Measurements from ENCODE around the gene MICALL2. TPM values are rescaled to one million over a fixed set of nuclear protein-coding genes. Genes with fewer than 3 reads are reported as not detected.

The MICALL2 gene
- polyA plus RNA-seq, 1 donor: 77.8 TPM

DNA sequence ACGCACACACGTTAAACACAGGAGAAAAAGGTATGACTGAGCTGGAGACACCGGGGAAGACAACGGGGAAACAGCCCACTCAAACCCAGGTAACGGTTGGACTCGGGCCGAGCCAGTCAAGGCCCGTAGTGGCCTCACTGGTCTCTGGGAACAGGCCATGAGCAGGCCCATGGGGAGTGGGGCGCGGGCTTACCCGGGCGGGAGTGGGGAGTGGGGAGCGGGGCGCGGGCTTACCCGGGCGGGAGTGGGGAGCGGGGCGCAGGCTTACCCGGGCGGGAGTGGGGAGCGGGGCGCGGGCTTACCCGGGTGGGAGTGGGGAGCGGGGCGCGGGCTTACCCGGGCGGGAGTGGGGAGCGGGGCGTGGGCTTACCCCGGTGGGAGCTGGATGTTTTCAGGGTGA, 33.4 kb upstream of the MICALL2 start:
- DNase-seq: no peak
- Histone ChIP-seq H3K9me3 (ENCODE audit: control insufficient read depth, low read depth, low read length) (no peaks in the 10 kb centered on the region), H3K27me3 (ENCODE audit: control insufficient read depth, insufficient read depth, low read length) (no peaks in the 10 kb centered on the region), H3K27ac (ENCODE audit: low read length) (no peak overlapping the region), H3K36me3 (ENCODE audit: control insufficient read depth, insufficient read depth, low read length) (peaks cover 88% of the 10 kb centered on the region), H3K4me3 (ENCODE audit: low read length) (no peak overlapping the region), H3K4me1 (ENCODE audit: control insufficient read depth, insufficient read depth, low read length) (no peaks in the 10 kb centered on the region)
- 100% methylated on average over 2 of the region's 33 CpGs for WGBS (ENCODE audit: insufficient coverage, low lambda C conversion rate)

DNA sequence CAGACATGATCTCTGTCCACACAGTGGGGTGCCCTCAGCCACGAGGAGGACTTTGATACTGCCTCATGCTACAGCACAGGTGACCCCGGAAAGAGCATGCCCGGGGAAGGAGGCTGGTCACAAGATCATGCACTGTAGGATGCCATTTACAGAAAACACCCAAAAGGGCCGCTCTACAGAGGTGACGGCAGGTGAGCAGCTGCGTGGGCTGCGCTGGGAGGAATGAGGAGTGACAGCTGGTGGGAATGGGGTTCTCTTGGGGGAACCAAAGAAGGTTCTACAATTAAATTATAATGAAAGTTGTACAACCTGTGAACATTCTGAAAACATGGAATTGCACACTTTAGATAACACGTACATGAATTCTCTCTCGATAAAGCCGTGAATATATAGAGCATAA, 33.0 kb upstream of the MICALL2 start:
- Histone ChIP-seq H3K9me3 (ENCODE audit: control insufficient read depth, low read depth, low read length) (no peaks in the 10 kb centered on the region), H3K4me1 (ENCODE audit: control insufficient read depth, insufficient read depth, low read length) (no peaks in the 10 kb centered on the region), H3K27me3 (ENCODE audit: control insufficient read depth, insufficient read depth, low read length) (no peaks in the 10 kb centered on the region), H3K4me3 (ENCODE audit: low read length) (no peak overlapping the region), H3K36me3 (ENCODE audit: control insufficient read depth, insufficient read depth, low read length) (peaks cover 88% of the 10 kb centered on the region), H3K27ac (ENCODE audit: low read length) (no peak overlapping the region)
- peak in 1 of 2 donors; percentile 12 for DNase-seq
- WGBS (ENCODE audit: insufficient coverage, low lambda C conversion rate): 96% methylated on average over 3 of the region's 10 CpGs

DNA sequence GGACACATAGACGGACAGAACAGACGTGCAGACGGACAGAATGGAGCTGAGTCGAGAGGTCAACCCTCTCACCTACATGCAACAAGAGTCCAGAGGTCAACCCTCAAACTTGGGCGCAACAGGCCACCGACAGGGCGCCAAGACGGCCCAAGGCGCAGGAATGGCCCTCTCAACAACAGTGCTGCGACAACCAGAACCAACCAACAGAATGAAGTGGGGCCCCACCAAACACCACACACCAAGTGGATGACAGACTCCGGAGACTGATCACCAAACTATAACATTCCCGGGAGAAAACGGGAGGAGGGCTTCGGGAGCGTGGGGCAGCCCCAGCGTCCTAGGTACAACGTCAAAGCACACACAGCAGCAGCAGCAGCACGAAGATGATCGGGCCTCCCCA, 31.6 kb upstream of the MICALL2 start:
- peaks cover 86% of the 10 kb centered on the region for H3K36me3 ChIP-seq (ENCODE audit: control insufficient read depth, insufficient read depth, low read length)
- H3K9me3 ChIP-seq (ENCODE audit: control insufficient read depth, low read depth, low read length): no peaks in the 10 kb centered on the region
- no CpG with 5 or more reads among the region's 19 CpGs for WGBS (ENCODE audit: insufficient coverage, low lambda C conversion rate)
- no peak overlapping the region for H3K27ac ChIP-seq (ENCODE audit: low read length)
- DNase-seq: no peak
- no peaks in the 10 kb centered on the region for H3K4me1 ChIP-seq (ENCODE audit: control insufficient read depth, insufficient read depth, low read length)
- H3K4me3 ChIP-seq (ENCODE audit: low read length): no peak overlapping the region
- no peaks in the 10 kb centered on the region for H3K27me3 ChIP-seq (ENCODE audit: control insufficient read depth, insufficient read depth, low read length)

DNA sequence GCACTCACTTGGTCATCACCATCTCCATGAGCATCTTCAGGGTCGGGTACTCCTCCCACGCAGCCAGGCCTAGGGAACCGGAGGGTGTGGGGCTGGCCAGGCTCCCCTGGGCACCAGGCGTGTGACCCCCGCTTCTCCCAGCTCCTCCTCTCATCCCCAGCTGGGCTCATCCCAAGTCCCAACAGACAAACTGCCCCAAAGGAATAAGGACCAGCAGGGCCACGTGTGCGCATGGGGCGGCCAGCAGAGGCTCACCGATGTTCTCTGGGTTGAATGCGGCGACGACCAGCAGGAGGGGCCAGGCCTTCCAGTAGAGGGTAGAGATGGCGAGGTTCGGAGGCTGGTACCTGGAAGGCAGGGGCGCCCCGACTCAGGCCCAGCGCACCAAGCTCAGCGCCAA, 30.1 kb upstream of the MICALL2 start:
- H3K4me3 ChIP-seq (ENCODE audit: low read length): no peak overlapping the region
- H3K9me3 ChIP-seq (ENCODE audit: control insufficient read depth, low read depth, low read length): no peaks in the 10 kb centered on the region
- no CpG with 5 or more reads among the region's 18 CpGs for WGBS (ENCODE audit: insufficient coverage, low lambda C conversion rate)
- no peak for DNase-seq
- H3K4me1 ChIP-seq (ENCODE audit: control insufficient read depth, insufficient read depth, low read length): no peaks in the 10 kb centered on the region
- no peaks in the 10 kb centered on the region for H3K27me3 ChIP-seq (ENCODE audit: control insufficient read depth, insufficient read depth, low read length)
- peaks cover 87% of the 10 kb centered on the region for H3K36me3 ChIP-seq (ENCODE audit: control insufficient read depth, insufficient read depth, low read length)
- H3K27ac ChIP-seq (ENCODE audit: low read length): no peak overlapping the region

DNA sequence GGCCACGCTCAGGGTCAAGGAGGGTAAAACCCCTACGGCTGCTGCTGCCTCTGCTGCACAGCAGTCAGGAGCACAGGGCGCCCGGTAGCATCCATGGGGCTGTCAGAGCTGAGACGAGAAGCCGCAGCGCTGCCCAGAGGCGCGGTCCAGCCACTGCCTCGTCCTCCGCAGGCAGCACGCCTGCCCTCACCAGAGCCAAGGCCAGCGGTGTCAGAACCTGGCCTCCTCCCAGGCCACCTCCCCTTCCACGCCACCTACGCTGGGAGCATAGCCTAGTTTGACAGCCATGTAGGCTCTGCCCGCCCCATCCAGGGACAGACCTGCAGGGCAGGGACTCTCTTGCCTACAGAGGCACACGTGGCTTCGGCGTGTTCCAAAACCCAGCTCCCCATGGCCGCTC, 28.7 kb upstream of the MICALL2 start:
- Histone ChIP-seq H3K4me3 (ENCODE audit: low read length) (no peak overlapping the region), H3K36me3 (ENCODE audit: control insufficient read depth, insufficient read depth, low read length) (peaks cover 87% of the 10 kb centered on the region), H3K27me3 (ENCODE audit: control insufficient read depth, insufficient read depth, low read length) (no peaks in the 10 kb centered on the region), H3K4me1 (ENCODE audit: control insufficient read depth, insufficient read depth, low read length) (no peaks in the 10 kb centered on the region), H3K9me3 (ENCODE audit: control insufficient read depth, low read depth, low read length) (no peaks in the 10 kb centered on the region), H3K27ac (ENCODE audit: low read length) (no peak overlapping the region)
- DNase-seq: no peak
- no CpG with 5 or more reads among the region's 20 CpGs for WGBS (ENCODE audit: insufficient coverage, low lambda C conversion rate)

DNA sequence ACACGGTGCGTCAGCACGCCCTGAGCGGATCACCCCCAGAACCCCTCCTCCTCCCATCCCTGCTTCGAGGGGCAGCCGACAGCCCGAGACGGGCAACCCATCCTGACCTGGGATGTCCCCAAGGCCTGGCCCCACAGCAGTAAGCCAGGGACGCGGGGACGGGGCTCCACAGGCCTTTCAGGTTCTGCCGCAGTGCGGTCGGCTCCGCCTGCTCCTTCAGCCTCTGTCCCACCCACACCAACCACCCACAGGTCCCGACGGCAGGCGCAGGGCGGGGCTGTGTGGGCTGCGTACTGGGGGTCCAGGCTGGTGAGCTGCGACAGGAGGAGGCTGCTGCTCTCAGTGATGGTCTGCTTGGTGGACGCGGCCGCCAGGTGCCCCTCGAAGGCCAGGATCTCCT, 28.2 kb upstream of the MICALL2 start:
- H3K36me3 ChIP-seq (ENCODE audit: control insufficient read depth, insufficient read depth, low read length): peaks cover 89% of the 10 kb centered on the region

DNA sequence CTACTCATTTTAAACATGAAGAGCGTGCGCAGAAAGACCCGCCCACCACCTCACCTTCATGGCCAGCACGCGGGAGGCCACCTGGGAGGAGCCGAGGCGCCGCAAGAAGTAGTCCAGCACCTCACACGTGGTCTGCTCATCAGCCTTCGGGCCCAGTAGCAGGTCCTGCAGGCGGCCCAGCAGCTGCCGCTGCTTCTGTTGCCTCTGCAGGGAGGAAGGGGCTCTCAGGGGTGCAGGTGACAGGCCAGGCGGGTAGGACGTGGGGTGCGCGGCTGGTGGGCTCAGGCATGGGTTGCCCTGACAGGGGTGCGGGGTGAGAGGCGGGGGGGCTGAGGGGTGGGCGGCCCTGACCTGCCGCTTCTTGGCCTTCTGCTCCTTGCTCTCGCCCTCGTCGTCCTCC, 27.3 kb upstream of the MICALL2 start:
- no peak for DNase-seq
- Histone ChIP-seq H3K4me3 (ENCODE audit: low read length) (no peak overlapping the region), H3K4me1 (ENCODE audit: control insufficient read depth, insufficient read depth, low read length) (no peaks in the 10 kb centered on the region), H3K36me3 (ENCODE audit: control insufficient read depth, insufficient read depth, low read length) (peaks cover 89% of the 10 kb centered on the region), H3K9me3 (ENCODE audit: control insufficient read depth, low read depth, low read length) (no peaks in the 10 kb centered on the region), H3K27me3 (ENCODE audit: control insufficient read depth, insufficient read depth, low read length) (no peaks in the 10 kb centered on the region), H3K27ac (ENCODE audit: low read length) (no peak overlapping the region)
- WGBS (ENCODE audit: insufficient coverage, low lambda C conversion rate): no CpG with 5 or more reads among the region's 23 CpGs

More for the DNA sequence above, 28.2 kb upstream of the MICALL2 start:
- 100% methylated on average over 1 of the region's 25 CpGs for WGBS (ENCODE audit: insufficient coverage, low lambda C conversion rate)
- DNase-seq: no peak
- Histone ChIP-seq H3K27ac (ENCODE audit: low read length) (no peak overlapping the region), H3K9me3 (ENCODE audit: control insufficient read depth, low read depth, low read length) (no peaks in the 10 kb centered on the region), H3K27me3 (ENCODE audit: control insufficient read depth, insufficient read depth, low read length) (no peaks in the 10 kb centered on the region), H3K4me1 (ENCODE audit: control insufficient read depth, insufficient read depth, low read length) (no peaks in the 10 kb centered on the region), H3K4me3 (ENCODE audit: low read length) (no peak overlapping the region)

DNA sequence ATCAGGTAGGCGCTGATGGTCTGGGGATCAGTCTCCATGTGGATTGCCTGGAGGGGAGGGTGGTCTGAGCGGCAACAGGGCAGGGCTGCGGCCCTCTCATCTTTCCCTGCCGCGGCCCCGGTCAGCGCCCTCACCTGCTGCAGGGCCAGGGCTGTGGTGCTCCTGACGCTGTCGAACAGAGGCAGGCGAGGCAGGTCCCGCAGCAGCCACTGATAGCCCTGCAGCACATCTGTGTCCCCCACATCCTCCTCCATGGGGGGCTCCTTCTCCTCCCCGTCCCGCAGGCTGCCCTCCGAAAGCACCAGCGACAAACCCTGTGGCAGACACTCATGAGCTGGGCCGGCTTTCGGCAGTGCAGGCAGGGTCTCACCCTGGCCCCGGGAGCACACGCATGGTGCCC, 25.9 kb upstream of the MICALL2 start:
- H3K27ac ChIP-seq (ENCODE audit: low read length): no peak overlapping the region
- no CpG with 5 or more reads among the region's 19 CpGs for WGBS (ENCODE audit: insufficient coverage, low lambda C conversion rate)

DNA sequence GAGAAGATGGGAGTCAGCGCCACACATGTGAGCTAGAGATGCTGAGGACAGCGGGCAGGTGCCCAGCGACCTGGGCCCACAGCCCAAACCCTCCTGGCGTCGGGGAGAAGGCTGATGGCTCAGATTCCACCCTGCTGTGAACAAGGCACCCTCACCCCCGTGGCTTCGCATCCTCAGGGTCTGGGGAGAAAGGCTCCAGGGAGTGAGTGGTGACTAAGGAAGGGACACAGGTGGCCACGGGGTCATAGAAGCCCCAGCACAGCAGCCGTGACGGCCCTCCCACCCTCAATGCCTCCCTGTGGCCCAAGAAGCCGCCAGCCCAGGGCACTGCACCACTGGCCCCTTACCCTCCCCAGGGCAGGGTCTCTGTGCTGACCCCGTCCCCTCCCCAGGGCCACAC, 25.3 kb upstream of the MICALL2 start:
- no CpG with 5 or more reads among the region's 12 CpGs for WGBS (ENCODE audit: insufficient coverage, low lambda C conversion rate)
- Histone ChIP-seq H3K9me3 (ENCODE audit: control insufficient read depth, low read depth, low read length) (no peaks in the 10 kb centered on the region), H3K27ac (ENCODE audit: low read length) (no peak overlapping the region), H3K4me1 (ENCODE audit: control insufficient read depth, insufficient read depth, low read length) (no peaks in the 10 kb centered on the region), H3K4me3 (ENCODE audit: low read length) (no peak overlapping the region), H3K27me3 (ENCODE audit: control insufficient read depth, insufficient read depth, low read length) (no peaks in the 10 kb centered on the region), H3K36me3 (ENCODE audit: control insufficient read depth, insufficient read depth, low read length) (peaks cover 90% of the 10 kb centered on the region)
- DNase-seq: no peak

More for the DNA sequence above, 25.9 kb upstream of the MICALL2 start:
- Histone ChIP-seq H3K9me3 (ENCODE audit: control insufficient read depth, low read depth, low read length) (no peaks in the 10 kb centered on the region), H3K4me1 (ENCODE audit: control insufficient read depth, insufficient read depth, low read length) (no peaks in the 10 kb centered on the region), H3K4me3 (ENCODE audit: low read length) (no peak overlapping the region), H3K36me3 (ENCODE audit: control insufficient read depth, insufficient read depth, low read length) (peaks cover 90% of the 10 kb centered on the region), H3K27me3 (ENCODE audit: control insufficient read depth, insufficient read depth, low read length) (no peaks in the 10 kb centered on the region)
- DNase-seq: no peak

DNA sequence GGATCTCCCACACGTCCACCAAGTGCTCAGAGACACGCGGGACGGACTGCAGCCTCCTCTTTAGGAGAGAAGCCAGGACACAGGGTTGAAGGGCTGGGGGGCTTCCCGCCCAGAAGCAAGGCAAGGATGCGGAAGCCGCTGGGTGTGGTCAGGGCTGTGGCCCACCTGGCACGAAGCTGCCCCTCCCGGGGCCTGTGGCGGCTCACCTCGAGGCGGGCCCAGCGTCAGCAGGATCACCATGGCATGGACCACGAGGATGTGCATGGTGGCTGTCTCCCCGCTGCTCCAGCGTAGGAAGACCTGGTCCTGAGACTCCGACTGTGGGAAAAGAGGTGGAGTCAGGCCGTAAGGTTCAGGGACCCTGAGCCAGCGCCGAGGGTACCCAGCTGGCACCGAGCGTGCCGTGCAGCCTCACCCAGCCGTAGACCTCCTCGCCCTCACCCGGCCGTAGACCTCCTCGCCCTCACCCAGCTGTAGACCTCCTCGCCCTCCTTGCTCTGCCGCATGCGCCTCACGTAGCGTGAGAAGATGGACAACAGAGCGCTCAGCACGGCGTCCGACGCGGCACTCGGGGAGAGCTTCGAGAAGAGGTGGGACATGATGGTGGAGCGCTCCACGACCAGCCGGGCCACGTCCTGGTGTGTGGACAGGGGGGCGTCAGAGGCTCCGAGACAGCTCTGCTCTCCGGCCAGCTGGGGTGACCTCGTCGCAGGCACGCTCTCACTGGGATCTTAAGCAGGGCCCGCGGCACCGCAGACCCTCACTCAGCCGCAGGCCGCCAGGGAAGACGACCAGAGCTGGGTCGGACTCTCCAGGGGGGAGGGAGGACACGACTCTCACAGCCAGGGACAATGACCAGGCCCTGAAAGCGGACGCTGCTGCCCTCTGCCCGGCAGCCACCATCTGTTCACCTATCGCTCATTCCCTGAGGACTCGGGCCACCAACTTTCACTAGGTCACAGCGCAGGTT, 24.6 kb upstream of the MICALL2 start:
- Histone ChIP-seq H3K4me1 (ENCODE audit: control insufficient read depth, insufficient read depth, low read length) (no peaks in the 10 kb centered on the region), H3K27ac (ENCODE audit: low read length) (no peak overlapping the region), H3K36me3 (ENCODE audit: control insufficient read depth, insufficient read depth, low read length) (peaks cover 90% of the 10 kb centered on the region), H3K9me3 (ENCODE audit: control insufficient read depth, low read depth, low read length) (no peaks in the 10 kb centered on the region), H3K27me3 (ENCODE audit: control insufficient read depth, insufficient read depth, low read length) (no peaks in the 10 kb centered on the region), H3K4me3 (ENCODE audit: low read length) (no peak overlapping the region)
- WGBS (ENCODE audit: insufficient coverage, low lambda C conversion rate): no CpG with 5 or more reads among the region's 65 CpGs
- no peak for DNase-seq

DNA sequence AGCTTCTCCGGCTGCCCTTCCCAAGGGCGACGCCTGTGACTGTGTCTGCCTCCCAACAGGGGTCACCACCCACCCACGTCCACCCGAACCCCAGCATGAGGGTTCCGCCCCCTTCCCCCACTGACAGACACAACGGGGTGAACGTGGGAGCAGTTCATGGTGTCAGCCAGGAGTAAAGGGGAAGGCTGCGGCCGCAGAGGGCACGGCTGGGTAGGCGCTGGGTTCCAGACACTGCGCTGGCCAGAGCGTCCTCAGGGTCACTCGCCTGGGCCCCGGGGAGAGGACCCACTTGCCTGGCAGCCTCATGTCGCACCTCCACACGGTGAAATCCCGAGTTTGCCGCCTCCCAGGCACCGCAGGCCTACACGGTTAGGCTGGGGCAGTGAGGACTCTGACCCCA, 23.8 kb upstream of the MICALL2 start:
- no peaks in the 10 kb centered on the region for H3K27me3 ChIP-seq (ENCODE audit: control insufficient read depth, insufficient read depth, low read length)
- peaks cover 91% of the 10 kb centered on the region for H3K36me3 ChIP-seq (ENCODE audit: control insufficient read depth, insufficient read depth, low read length)
- no peak for DNase-seq
- WGBS (ENCODE audit: insufficient coverage, low lambda C conversion rate): no CpG with 5 or more reads among the region's 22 CpGs
- H3K9me3 ChIP-seq (ENCODE audit: control insufficient read depth, low read depth, low read length): no peaks in the 10 kb centered on the region
- H3K4me1 ChIP-seq (ENCODE audit: control insufficient read depth, insufficient read depth, low read length): no peaks in the 10 kb centered on the region
- H3K4me3 ChIP-seq (ENCODE audit: low read length): no peak overlapping the region
- no peak overlapping the region for H3K27ac ChIP-seq (ENCODE audit: low read length)
